Fibroblast of villous mesenchyme (primary cell): ENCODE measurements around the gene PAXIP1. TPM values are rescaled to one million over a fixed set of nuclear protein-coding genes. Genes with fewer than 3 reads are reported as not detected.

ENCODE experiments used
- DNase-seq: peaks from one replicate; pipeline ENCODE4 v3.0.0-alpha.2; 2010; ENCODE audit warnings: low read depth
- H3K4me3 ChIP-seq: 2 replicates; pipeline ENCODE4 v1.5.1; 2011; ENCODE audit warnings: low read depth, mild to moderate bottlenecking, low read length
- total RNA-seq: library from RNA; depleted of rRNA; stranded (reverse); fragments of >200 nt; gene quantifications from 2 replicates; pipeline ENCODE4 v1.2.3, GENCODE V29; 2012
- TF ChIP-seq, protein P1 (sequence below): IDR thresholded peaks from 2 replicates; pipeline ENCODE4 v1.5.1; 2012; ENCODE audit warnings: low read depth, mild to moderate bottlenecking, low read length; ENCODE audit not compliant: insufficient read depth

Gene PAXIP1
- total RNA-seq, 1 donor = 10.4 TPM

DNA sequence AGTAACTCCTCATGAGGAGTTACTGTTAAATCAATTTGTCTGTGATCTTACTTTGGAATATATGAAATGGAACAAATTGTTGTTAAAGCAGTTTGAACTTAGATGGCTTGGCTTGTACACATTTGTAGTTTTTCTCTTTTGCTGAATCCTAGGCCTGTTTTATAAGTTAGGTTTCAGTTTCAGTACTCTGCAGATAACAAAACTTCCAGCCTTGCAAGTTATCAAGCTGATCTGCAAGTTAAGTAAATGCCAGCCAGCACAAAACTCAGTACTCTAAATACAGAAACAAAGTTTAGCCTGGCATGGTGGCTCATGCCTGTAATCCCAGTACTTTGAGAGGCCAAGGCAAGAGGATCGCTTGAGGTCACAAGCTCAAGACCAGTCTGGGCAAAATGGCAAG lies 25.0 kb upstream of the PAXIP1 start:
- TF ChIP-seq, protein P1, sequence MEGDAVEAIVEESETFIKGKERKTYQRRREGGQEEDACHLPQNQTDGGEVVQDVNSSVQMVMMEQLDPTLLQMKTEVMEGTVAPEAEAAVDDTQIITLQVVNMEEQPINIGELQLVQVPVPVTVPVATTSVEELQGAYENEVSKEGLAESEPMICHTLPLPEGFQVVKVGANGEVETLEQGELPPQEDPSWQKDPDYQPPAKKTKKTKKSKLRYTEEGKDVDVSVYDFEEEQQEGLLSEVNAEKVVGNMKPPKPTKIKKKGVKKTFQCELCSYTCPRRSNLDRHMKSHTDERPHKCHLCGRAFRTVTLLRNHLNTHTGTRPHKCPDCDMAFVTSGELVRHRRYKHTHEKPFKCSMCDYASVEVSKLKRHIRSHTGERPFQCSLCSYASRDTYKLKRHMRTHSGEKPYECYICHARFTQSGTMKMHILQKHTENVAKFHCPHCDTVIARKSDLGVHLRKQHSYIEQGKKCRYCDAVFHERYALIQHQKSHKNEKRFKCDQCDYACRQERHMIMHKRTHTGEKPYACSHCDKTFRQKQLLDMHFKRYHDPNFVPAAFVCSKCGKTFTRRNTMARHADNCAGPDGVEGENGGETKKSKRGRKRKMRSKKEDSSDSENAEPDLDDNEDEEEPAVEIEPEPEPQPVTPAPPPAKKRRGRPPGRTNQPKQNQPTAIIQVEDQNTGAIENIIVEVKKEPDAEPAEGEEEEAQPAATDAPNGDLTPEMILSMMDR = no peak
- DNase-seq = no peak
- H3K4me3 ChIP-seq = no peak overlapping the region

DNA sequence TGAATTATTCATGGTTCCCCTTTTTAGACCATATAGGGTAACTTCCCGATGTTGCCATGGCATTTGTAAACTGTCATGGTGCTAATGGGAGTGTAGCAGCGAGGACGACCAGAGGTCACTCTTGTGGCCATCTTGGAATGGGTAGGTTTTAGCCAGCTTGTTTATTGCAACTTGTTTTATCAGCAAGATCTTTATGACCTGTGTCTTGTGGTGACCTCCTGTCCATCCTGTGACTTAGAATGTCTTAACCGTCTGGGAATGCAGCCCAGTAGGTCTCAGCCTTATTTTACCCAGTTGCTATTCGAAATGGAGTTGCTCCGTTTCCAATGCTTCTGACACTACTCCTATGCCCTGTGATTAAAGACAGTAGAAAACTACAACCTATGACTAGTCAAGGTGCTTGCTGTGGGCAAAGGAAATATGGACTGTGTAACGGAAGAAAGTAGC lies 18.8 kb upstream of the PAXIP1 start:
- TF ChIP-seq, protein P1 = no peak
- no peak overlapping the region for H3K4me3 ChIP-seq
- no peak for DNase-seq

DNA sequence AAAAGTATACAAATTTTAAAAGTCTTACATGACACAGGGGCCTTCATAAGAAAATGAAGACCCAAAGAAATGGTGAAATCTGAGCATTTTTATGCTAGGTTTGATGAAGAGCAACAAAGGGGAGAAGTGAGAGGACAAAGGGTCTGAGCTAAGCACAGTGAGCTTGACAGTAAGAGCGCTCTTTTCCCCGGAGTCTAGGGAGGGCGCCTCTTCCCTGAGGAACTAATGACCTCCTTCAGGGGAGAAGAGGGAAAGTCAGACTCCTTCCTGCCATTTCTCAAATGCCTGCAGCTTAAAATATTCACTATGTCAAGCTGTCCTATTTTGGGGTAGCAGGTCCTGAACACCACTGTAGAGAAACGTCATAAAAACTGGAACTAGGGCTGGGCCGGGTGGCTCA lies 18.1 kb upstream of the PAXIP1 start:
- TF ChIP-seq, protein P1 = no peak
- DNase-seq = no peak
- H3K4me3 ChIP-seq = no peak overlapping the region

DNA sequence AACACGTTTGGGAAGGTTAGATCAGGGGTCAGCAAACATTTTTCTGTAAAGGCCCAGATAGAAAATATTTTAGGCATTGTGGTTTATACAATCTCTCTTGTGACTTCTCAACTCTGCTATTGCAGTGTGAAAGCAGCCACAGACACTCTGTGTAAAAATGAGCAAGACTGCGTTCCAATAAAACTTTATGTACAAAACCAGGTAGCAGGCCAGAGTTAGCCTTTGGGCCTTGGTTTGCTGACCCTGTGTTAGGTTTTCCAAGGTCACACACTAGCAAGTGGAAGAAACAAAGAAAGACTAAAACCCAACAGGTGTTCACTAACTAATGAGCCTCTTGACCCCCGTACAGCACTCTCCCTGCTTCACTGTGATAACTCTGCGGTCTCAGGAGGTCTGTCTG lies 14.9 kb upstream of the PAXIP1 start:
- TF ChIP-seq, protein P1 = no peak

DNA sequence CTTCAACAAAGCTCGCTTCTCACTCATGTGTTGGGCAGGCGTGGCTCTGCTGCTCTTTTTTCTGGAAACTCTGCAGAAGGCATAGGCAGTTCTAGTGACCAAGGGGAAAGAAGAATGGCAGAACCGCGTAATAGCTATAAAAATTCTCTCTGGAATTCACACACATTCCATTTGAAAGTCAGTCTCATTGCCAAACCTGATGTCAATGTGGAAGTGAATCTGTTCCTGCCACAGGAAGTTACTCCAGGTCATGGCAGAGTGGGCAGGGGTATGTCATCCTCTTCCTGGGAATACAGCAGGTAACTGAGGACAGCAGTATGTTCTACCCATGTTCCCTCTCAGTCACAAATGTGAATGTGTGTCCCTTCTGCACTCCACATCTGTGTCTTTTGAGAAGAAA lies 8.2 kb upstream of the PAXIP1 start:
- no peak overlapping the region for H3K4me3 ChIP-seq
- TF ChIP-seq, protein P1 = no peak
- no peak for DNase-seq

More for the DNA sequence above, 14.9 kb upstream of the PAXIP1 start:
- no peak overlapping the region for H3K4me3 ChIP-seq
- no peak for DNase-seq

DNA sequence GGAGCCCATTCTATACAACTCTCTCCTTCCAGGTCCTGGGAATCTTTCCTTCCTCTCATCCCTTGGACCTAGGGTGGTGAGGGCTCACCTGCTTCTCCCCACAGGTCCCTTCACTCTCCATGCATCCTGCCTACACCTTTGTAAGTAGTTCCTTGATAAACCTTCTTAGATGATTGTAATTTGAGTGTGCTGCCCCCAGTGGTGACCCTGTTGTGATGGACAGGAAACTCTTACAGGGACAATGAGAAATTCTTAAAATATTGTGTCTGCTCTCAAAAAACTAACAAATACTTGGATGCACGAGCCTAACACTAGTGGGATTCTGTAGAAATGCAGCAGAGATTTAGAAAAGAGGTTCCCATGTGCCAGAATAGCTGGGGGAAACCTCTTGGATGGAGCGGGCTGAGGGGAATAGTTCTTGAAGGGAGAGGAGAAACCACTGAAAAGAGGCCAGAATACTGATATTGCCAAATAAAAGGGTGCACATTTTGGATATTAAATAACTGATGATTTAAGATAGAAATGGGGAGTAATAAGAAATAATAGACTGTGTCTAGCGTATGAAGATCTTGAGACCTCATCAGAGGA lies 6.7 kb upstream of the PAXIP1 start:
- no peak for DNase-seq
- no peak overlapping the region for H3K4me3 ChIP-seq
- TF ChIP-seq, protein P1 = peak; percentile 45

DNA sequence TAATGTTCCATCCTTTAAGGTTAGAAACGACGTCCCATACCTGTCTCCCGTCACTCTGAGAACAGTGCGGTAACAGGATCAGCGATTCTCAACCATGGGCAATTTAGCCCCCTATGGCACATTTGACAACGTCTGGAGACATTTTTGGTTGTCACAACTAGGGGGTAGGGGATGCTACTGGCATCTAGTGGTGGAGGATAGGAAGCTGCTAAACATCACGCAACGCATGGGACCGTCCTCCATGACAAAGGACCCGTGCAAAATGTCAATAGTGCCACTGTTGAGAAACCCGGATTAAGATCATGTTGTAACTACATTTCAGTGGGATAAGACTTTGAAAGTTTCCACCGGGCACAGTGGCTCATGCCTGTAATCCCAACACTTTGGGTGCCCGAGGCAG lies 5.0 kb upstream of the PAXIP1 start:
- DNase-seq = peak; percentile 11
- no peak overlapping the region for H3K4me3 ChIP-seq
- TF ChIP-seq, protein P1 = peak; percentile 58
